Activated T-helper 1 cell treated with anti-CD3 and anti-CD28 coated beads, Interleukin-2, amount 50 U/mL, for 16 hours (primary cell): ENCODE results near the gene CLK4.

Experiments
- DNase-seq, 2 donors: peaks; one replicate each; pipeline ENCODE4 v3.0.0-alpha.2; 2020; ENCODE audit warnings: low read depth in 1 of 2, low spot score in 1 of 2

The CLK4 gene

DNA sequence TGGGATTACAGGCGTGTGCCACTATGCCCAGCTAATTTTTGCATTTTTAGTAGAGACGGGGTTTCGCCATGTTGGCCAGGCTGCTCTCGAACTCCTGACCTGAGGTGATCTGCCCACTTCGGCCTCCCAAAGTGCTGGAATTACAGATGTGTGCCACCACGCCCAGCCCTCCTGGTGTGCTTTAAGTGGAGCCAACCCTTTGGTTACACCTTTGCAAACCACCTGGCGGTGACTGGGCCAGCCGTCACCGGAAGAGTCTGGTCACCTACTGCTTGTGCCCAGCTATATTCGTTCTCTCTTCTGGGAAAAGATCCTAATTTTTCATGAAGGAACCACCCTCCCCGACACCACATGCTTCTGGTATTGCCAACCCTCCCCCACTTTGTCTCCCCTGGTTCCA is 72.5 kb downstream of the CLK4 start:
- DNase-seq = no peak

DNA sequence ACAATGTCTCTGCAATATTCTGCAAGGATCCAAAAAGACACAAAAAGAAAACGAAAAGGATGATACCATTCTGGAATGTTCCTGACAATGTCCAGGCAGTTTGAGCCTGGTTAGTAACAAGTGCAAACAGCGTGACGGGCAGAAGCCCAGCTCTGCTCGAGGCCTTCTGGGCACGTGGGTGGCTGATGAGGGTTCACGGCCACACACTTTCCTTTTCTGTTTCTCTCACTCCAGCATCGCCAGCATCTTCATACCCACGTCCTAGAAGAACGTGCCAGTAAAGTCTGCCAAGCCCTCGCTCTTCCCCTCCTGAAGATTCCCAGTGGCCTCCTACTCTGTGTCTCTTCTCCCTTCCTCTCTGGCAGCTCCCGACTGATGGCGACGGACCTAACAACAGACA is 73.3 kb downstream of the CLK4 start:
- no peak for DNase-seq
